ENCODE data around the gene ORC3.

- TF ChIP-seq GATA2 (IDR thresholded peaks at IDR 0.05; ENCODE audit: low read depth, low read length) (no peak), GATA3 (IDR thresholded peaks at IDR 0.05; ENCODE audit: low read depth, low read length) (no peak)
These were observed 45.5 kb upstream of the ORC3 start for GRCh38 chr6:87544474-87544735.
